Liver (tissue), 3 donors: ENCODE measurements around the gene NAA80.

Experiments used
- CTCF ChIP-seq: fragments of 150-350 bp; IDR thresholded peaks from 2 replicates; pipeline ENCODE4 v1.5.1; 2017; ENCODE audit warnings: improper control_type of control experiment, low read depth, low read length; ENCODE audit not compliant: missing input control
- FOXA1 ChIP-seq: IDR thresholded peaks from 2 replicates; pipeline ENCODE4 v1.6.1; 2016; ENCODE audit warnings: antibody characterized with exemption
- GABPA ChIP-seq, 2 donors: IDR thresholded peaks in 1 of 2; conservative IDR thresholded peaks in 1 of 2; 2 replicates each; pipeline ENCODE4 v1.6.1; 2016; ENCODE audit warnings: antibody characterized with exemption in 2 of 2, mild to moderate bottlenecking in 1 of 2, moderate library complexity in 1 of 2
- SP1 ChIP-seq: IDR thresholded peaks from 2 replicates; pipeline ENCODE4 v1.6.1; 2018; ENCODE audit warnings: antibody characterized with exemption, mild to moderate bottlenecking
- TAF1 ChIP-seq: conservative IDR thresholded peaks from 2 replicates; pipeline ENCODE4 v1.6.1; 2016; ENCODE audit warnings: antibody characterized with exemption, mild to moderate bottlenecking
- YY1 ChIP-seq: IDR thresholded peaks from 2 replicates; pipeline ENCODE4 v1.6.1; 2016; ENCODE audit warnings: antibody characterized with exemption, mild to moderate bottlenecking
- TF ChIP-seq, protein P1 (sequence below): IDR thresholded peaks from 2 replicates; pipeline ENCODE4 v1.6.1; 2016; ENCODE audit warnings: antibody characterized with exemption
- donor health status: healthy.
- donor health status: healthy.

DNA sequence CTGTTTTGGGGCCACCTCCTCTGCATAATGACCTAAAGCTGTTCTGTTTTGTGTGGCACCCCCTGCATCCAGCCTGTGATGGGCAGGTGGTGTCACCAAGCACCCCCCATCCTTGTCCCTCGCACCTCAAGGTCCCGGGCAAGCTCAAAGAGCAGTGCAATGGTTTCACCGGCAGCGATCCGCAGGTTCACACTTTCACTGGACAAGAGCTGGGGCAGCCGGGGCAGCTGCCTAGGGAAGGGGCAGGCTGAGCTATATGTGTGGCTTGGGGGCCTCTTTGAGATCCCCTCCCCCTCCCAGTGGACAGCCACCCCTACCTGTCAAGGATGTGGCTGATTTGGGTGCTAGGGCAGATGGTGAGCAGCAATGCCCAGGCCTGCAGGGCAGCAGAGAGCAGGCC lies 10.1 kb downstream of the NAA80 start:
- TF ChIP-seq CTCF (no peak), GABPA (IDR thresholded peaks at IDR 0.05 in 1 of 2, conservative IDR thresholded peaks at IDR 0.05 in 1 of 2) (no peak), SP1 (no peak), TAF1 (no peak), FOXA1 (no peak), YY1 (no peak)
- TF ChIP-seq, protein P1, sequence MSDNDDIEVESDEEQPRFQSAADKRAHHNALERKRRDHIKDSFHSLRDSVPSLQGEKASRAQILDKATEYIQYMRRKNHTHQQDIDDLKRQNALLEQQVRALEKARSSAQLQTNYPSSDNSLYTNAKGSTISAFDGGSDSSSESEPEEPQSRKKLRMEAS = no peak
